ENCODE results near the gene OTP. TPM values are rescaled to one million over a fixed set of nuclear protein-coding genes. Genes with fewer than 3 reads are reported as not detected.

The OTP gene
- total RNA-seq, 1 donor from 2014 or later = 0.16 TPM

GRCh38 chr5:77633709-77634108 is 4.8 kb downstream of the OTP start:
- peaks cover 10% of the 10 kb centered on the region for H3K9me3 ChIP-seq (ENCODE audit: insufficient read depth, low read depth, low read length)
- H3K4me1 ChIP-seq (ENCODE audit: insufficient read depth, low read length) = peaks cover 9% of the 10 kb centered on the region
- no peak overlapping the region for H3K27ac ChIP-seq (ENCODE audit: low read depth, low read length)
- no peak overlapping the region for H2AFZ ChIP-seq (ENCODE audit: low read depth, low read length)
- H3K4me3 ChIP-seq (ENCODE audit: insufficient read depth, low read depth, low read length) = no peak overlapping the region
- peaks cover 90% of the 10 kb centered on the region for H3K27me3 ChIP-seq (ENCODE audit: insufficient read depth, low read length)
- peaks cover 5% of the 10 kb centered on the region for H3K36me3 Mint-ChIP-seq (ENCODE audit: low read depth, unreplicated experiment)
- TF ChIP-seq, protein P1, sequence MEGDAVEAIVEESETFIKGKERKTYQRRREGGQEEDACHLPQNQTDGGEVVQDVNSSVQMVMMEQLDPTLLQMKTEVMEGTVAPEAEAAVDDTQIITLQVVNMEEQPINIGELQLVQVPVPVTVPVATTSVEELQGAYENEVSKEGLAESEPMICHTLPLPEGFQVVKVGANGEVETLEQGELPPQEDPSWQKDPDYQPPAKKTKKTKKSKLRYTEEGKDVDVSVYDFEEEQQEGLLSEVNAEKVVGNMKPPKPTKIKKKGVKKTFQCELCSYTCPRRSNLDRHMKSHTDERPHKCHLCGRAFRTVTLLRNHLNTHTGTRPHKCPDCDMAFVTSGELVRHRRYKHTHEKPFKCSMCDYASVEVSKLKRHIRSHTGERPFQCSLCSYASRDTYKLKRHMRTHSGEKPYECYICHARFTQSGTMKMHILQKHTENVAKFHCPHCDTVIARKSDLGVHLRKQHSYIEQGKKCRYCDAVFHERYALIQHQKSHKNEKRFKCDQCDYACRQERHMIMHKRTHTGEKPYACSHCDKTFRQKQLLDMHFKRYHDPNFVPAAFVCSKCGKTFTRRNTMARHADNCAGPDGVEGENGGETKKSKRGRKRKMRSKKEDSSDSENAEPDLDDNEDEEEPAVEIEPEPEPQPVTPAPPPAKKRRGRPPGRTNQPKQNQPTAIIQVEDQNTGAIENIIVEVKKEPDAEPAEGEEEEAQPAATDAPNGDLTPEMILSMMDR (IDR thresholded peaks at IDR 0.05; ENCODE audit: insufficient read depth, low read depth, low read length) = no peak
- no peak for TF ChIP-seq EZH2 (IDR thresholded peaks at IDR 0.05; ENCODE audit: insufficient read depth, low read length)
- H3K9me3 Mint-ChIP-seq (ENCODE audit: unreplicated experiment) = peaks cover 26% of the 10 kb centered on the region
- no peak for FAIRE-seq
- no peak for DNase-seq (ENCODE audit: low read depth)
- H3K4me2 ChIP-seq (ENCODE audit: low read length) = no peak overlapping the region
- no peak overlapping the region for H3K9ac ChIP-seq (ENCODE audit: low read length)
- no peaks in the 10 kb centered on the region for H3K36me3 ChIP-seq (ENCODE audit: insufficient read depth, low read length)
- H3K4me3 Mint-ChIP-seq (ENCODE audit: unreplicated experiment) = no peak overlapping the region
- H4K20me1 ChIP-seq (ENCODE audit: insufficient read depth, low read length) = peaks cover 13% of the 10 kb centered on the region
- H3K4me1 Mint-ChIP-seq (ENCODE audit: low read depth, unreplicated experiment) = peaks cover 4% of the 10 kb centered on the region
- no peaks in the 10 kb centered on the region for H3K79me2 ChIP-seq (ENCODE audit: insufficient read depth, low read length)
- H3K27ac Mint-ChIP-seq (ENCODE audit: unreplicated experiment) = no peak overlapping the region
- peaks cover 75% of the 10 kb centered on the region for H3K27me3 Mint-ChIP-seq (ENCODE audit: low read depth, unreplicated experiment)

DNA sequence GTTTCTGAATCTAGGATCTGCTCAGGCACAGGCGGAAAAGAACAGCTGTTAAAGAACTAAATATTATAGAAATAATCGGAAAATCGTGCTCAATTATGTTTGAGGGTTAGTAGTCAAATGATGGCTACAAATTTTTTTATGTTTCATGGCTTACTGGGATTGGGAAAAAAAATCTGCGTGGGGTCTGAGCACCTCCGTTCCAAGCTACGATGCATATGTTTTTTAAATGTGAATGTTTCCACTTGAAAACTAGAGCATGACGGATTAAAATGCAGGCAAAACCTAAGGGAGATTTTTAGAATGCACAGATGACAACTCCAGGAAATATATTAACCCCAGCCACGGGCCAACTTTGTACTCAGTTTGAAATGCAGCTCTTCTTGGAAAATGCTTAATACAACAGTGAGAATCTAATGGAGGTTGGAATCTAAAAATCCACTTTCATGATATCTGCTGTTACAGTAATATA is 5.3 kb downstream of the OTP start:
- Mint-ChIP-seq H3K4me1 (ENCODE audit: low read depth, unreplicated experiment) (peaks cover 4% of the 10 kb centered on the region), H3K4me3 (ENCODE audit: unreplicated experiment) (no peak overlapping the region), H3K27me3 (ENCODE audit: low read depth, unreplicated experiment) (peaks cover 78% of the 10 kb centered on the region), H3K36me3 (ENCODE audit: low read depth, unreplicated experiment) (peaks cover 5% of the 10 kb centered on the region), H3K9me3 (ENCODE audit: unreplicated experiment) (peaks cover 28% of the 10 kb centered on the region), H3K27ac (ENCODE audit: unreplicated experiment) (no peak overlapping the region)
- TF ChIP-seq, protein P1 (IDR thresholded peaks at IDR 0.05; ENCODE audit: insufficient read depth, low read depth, low read length) = no peak
- TF ChIP-seq EZH2 (IDR thresholded peaks at IDR 0.05; ENCODE audit: insufficient read depth, low read length) = no peak
- peaks cover 9% of the 10 kb centered on the region for H3K4me1 ChIP-seq (ENCODE audit: insufficient read depth, low read length)
- no peaks in the 10 kb centered on the region for H3K36me3 ChIP-seq (ENCODE audit: insufficient read depth, low read length)
- peaks cover 13% of the 10 kb centered on the region for H4K20me1 ChIP-seq (ENCODE audit: insufficient read depth, low read length)
- no peaks in the 10 kb centered on the region for H3K79me2 ChIP-seq (ENCODE audit: insufficient read depth, low read length)
- H3K27ac ChIP-seq (ENCODE audit: low read depth, low read length) = no peak overlapping the region
- peaks cover 11% of the 10 kb centered on the region for H3K9me3 ChIP-seq (ENCODE audit: insufficient read depth, low read depth, low read length)
- no peak overlapping the region for H3K4me3 ChIP-seq (ENCODE audit: insufficient read depth, low read depth, low read length)
- DNase-seq (ENCODE audit: low read depth) (no peak), FAIRE-seq (no peak)
- H3K27me3 ChIP-seq (ENCODE audit: insufficient read depth, low read length) = peaks cover 90% of the 10 kb centered on the region
- no peak overlapping the region for H3K9ac ChIP-seq (ENCODE audit: low read length)
- H2AFZ ChIP-seq (ENCODE audit: low read depth, low read length) = no peak overlapping the region
- no peak overlapping the region for H3K4me2 ChIP-seq (ENCODE audit: low read length)

DNA sequence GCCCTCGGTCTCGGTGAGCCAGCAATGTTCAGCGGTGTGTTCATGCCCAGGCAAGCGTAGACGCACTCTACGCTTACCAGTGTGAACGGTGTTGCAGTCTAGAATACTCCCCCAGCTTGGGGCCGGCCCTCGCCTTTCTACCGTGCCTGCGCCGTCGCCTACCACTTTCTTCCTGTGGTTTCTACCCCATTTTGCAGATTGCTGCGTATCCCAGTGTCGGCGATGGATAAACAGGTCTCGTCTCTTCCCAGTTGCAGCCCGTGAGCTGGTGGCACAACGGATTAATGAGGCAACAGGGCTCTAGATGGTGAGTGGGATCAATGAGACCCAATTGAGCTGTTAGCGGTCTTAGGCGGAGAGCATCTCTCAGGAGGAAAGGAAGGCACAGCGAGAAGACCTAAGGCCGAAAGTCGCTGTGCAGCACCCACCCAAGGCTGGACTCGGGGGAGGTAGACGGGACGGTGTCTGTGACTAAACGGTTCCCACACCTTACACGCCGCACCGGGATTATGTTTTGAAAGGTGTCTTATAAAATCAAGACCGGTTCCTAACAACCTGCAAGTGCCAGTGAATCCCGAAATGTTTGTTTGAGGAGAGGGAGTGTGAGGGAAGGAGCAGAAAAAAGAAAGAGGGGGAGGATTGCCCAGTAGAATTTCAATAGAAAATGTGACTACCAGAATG is 5.8 kb downstream of the OTP start:
- H3K27me3 Mint-ChIP-seq (ENCODE audit: low read depth, unreplicated experiment) = peaks cover 76% of the 10 kb centered on the region
- no peak for DNase-seq (ENCODE audit: low read depth)
- no peak overlapping the region for H3K4me2 ChIP-seq (ENCODE audit: low read length)

More for the DNA sequence above, 5.8 kb downstream of the OTP start:
- Histone ChIP-seq H3K9ac (ENCODE audit: low read length) (no peak overlapping the region), H2AFZ (ENCODE audit: low read depth, low read length) (no peak overlapping the region), H3K36me3 (ENCODE audit: insufficient read depth, low read length) (no peaks in the 10 kb centered on the region), H3K4me3 (ENCODE audit: insufficient read depth, low read depth, low read length) (no peak overlapping the region), H4K20me1 (ENCODE audit: insufficient read depth, low read length) (peaks cover 10% of the 10 kb centered on the region), H3K27ac (ENCODE audit: low read depth, low read length) (no peak overlapping the region), H3K9me3 (ENCODE audit: insufficient read depth, low read depth, low read length) (peaks cover 12% of the 10 kb centered on the region), H3K79me2 (ENCODE audit: insufficient read depth, low read length) (no peaks in the 10 kb centered on the region), H3K4me1 (ENCODE audit: insufficient read depth, low read length) (peaks cover 9% of the 10 kb centered on the region), H3K27me3 (ENCODE audit: insufficient read depth, low read length) (peaks cover 90% of the 10 kb centered on the region)
- Mint-ChIP-seq H3K4me1 (ENCODE audit: low read depth, unreplicated experiment) (peaks cover 4% of the 10 kb centered on the region), H3K36me3 (ENCODE audit: low read depth, unreplicated experiment) (peaks cover 7% of the 10 kb centered on the region), H3K9me3 (ENCODE audit: unreplicated experiment) (peaks cover 25% of the 10 kb centered on the region), H3K4me3 (ENCODE audit: unreplicated experiment) (no peak overlapping the region), H3K27ac (ENCODE audit: unreplicated experiment) (no peak overlapping the region)
- peak; percentile 72 for TF ChIP-seq EZH2 (IDR thresholded peaks at IDR 0.05; ENCODE audit: insufficient read depth, low read length)
- TF ChIP-seq, protein P1 (IDR thresholded peaks at IDR 0.05; ENCODE audit: insufficient read depth, low read depth, low read length) = no peak
- no peak for FAIRE-seq
